Measurements from ENCODE around the gene HOGA1. TPM values are rescaled to one million over a fixed set of nuclear protein-coding genes. Genes with fewer than 3 reads are reported as not detected.
A peak's percentile ranks its signal among the peaks of the same experiment; 100 is the strongest.
"Not testable (repeated sequence)": the region's sequence is repeated elsewhere in the genome, so short reads cannot be mapped to it uniquely, and the experiment has no call there.

The HOGA1 gene
- total and polyA plus RNA-seq, 2 experiments from 2014 or later, result 2.1 to 5.3 TPM

GRCh38 chr10:97647556-97647955 lies 63.4 kb downstream of the HOGA1 start:
- H3K4me3 ChIP-seq, result no peak overlapping the region
- H3K9me3 ChIP-seq (ENCODE audit: low read depth), result no peaks in the 10 kb centered on the region
- no peak for TF ChIP-seq CTCF (IDR thresholded peaks at IDR 0.05; ENCODE audit: low read depth, low read length)
- H3K4me1 ChIP-seq (ENCODE audit: low read depth), result no peaks in the 10 kb centered on the region
- peak in 1 of 2 donors; percentile 51 for DNase-seq (ENCODE audit: low read depth in 1 of 2, low spot score in 1 of 2)
- no peak overlapping the region for H3K27ac ChIP-seq
- H3K36me3 ChIP-seq, result peaks cover 16% of the 10 kb centered on the region
- no peaks in the 10 kb centered on the region for H3K27me3 ChIP-seq

GRCh38 chr10:97648562-97649404 lies 64.6 kb downstream of the HOGA1 start:
- peak in 1 of 2 donors; percentile 77 for DNase-seq (ENCODE audit: low read depth in 1 of 2, low spot score in 1 of 2)
- Histone ChIP-seq H3K4me1 (ENCODE audit: low read depth) (no peaks in the 10 kb centered on the region), H3K36me3 (peaks cover 23% of the 10 kb centered on the region), H3K27ac (no peak overlapping the region), H3K4me3 (no peak overlapping the region), H3K27me3 (no peaks in the 10 kb centered on the region), H3K9me3 (ENCODE audit: low read depth) (no peaks in the 10 kb centered on the region)
- no peak for TF ChIP-seq CTCF (IDR thresholded peaks at IDR 0.05; ENCODE audit: low read depth, low read length)

GRCh38 chr10:97649405-97649750 lies 65.2 kb downstream of the HOGA1 start:
- H3K4me3 ChIP-seq; H3K27ac ChIP-seq; H3K9me3 ChIP-seq (ENCODE audit: low read depth); DNase-seq (ENCODE audit: low read depth in 1 of 2, low spot score in 1 of 2); H3K4me1 ChIP-seq (ENCODE audit: low read depth); H3K27me3 ChIP-seq: not testable (repeated sequence)
- peaks cover 27% of the 10 kb centered on the region for H3K36me3 ChIP-seq

GRCh38 chr10:97650726-97651125 lies 66.5 kb downstream of the HOGA1 start:
- Histone ChIP-seq H3K27ac (no peak overlapping the region), H3K4me3 (no peak overlapping the region), H3K9me3 (ENCODE audit: low read depth) (no peaks in the 10 kb centered on the region), H3K4me1 (ENCODE audit: low read depth) (no peaks in the 10 kb centered on the region), H3K27me3 (no peaks in the 10 kb centered on the region), H3K36me3 (peaks cover 36% of the 10 kb centered on the region)
- no peak for TF ChIP-seq CTCF (IDR thresholded peaks at IDR 0.05; ENCODE audit: low read depth, low read length)
- DNase-seq (ENCODE audit: low read depth in 1 of 2, low spot score in 1 of 2), result no peak

DNA sequence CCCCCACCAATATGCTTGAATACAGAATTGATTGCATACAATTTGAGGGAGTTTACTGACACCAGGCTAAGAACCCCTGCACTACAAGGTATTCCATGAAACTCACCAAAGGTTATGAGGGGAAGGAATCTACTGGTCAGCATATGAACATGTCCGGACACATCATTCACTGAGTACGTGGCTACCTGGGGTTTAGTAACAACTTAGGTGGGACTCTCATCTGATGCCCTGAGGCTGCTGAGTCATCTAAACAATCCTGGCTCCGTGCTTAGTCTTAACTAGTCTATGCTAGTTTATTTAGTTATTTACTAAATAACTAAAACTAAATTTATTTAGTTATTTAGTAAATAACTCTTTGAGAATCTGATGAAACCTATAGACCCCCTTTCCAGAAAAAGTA lies 67.6 kb downstream of the HOGA1 start:
- Histone ChIP-seq H3K27ac (no peak overlapping the region), H3K4me3 (no peak overlapping the region), H3K9me3 (ENCODE audit: low read depth) (no peaks in the 10 kb centered on the region), H3K4me1 (ENCODE audit: low read depth) (no peaks in the 10 kb centered on the region), H3K36me3 (peaks cover 44% of the 10 kb centered on the region), H3K27me3 (no peaks in the 10 kb centered on the region)
- no peak for DNase-seq (ENCODE audit: low read depth in 1 of 2, low spot score in 1 of 2)
- no peak for TF ChIP-seq CTCF (IDR thresholded peaks at IDR 0.05; ENCODE audit: low read depth, low read length)

DNA sequence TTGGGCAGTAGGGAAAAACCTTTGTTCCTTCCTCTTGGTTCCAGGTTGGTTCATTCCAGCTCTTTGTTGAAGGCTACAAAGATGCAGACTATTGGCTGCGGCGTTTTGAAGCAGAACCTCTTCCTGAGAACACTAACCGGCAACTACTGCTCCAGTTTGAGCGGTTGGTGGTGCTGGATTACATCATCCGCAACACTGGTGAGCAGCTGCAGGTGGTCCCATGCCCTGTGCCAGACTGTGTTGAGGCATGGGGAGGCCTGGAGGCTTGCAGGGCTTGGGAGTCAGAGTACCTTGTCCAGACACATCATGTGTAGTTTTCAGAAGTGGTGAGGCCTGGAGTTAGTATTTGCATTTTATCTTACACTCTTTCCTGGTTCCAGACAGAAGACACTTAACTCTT lies 72.6 kb downstream of the HOGA1 start:
- H3K4me1 ChIP-seq (ENCODE audit: low read depth), result no peaks in the 10 kb centered on the region
- peaks cover 55% of the 10 kb centered on the region for H3K36me3 ChIP-seq
- H3K4me3 ChIP-seq, result no peak overlapping the region
- DNase-seq (ENCODE audit: low read depth in 1 of 2, low spot score in 1 of 2), result no peak
- H3K27me3 ChIP-seq, result no peaks in the 10 kb centered on the region
- no peak overlapping the region for H3K27ac ChIP-seq
- no peaks in the 10 kb centered on the region for H3K9me3 ChIP-seq (ENCODE audit: low read depth)
- no peak for TF ChIP-seq CTCF (IDR thresholded peaks at IDR 0.05; ENCODE audit: low read depth, low read length)
